IPS DF 4.7 (cell line): ENCODE measurements around the gene LRPPRC.
"Not testable (repeated sequence)": the region's sequence is repeated elsewhere in the genome, so short reads cannot be mapped to it uniquely, and the experiment has no call there.

Experiments
- DNase-seq: peaks from one replicate; pipeline ENCODE4 v3.0.0-alpha.2; 2013; ENCODE audit warnings: low spot score; ENCODE audit errors: extremely low read depth

The LRPPRC gene

GRCh38 chr2:43911136-43911790 lies 84.5 kb downstream of the LRPPRC start:
- not testable (repeated sequence) for DNase-seq

GRCh38 chr2:43906448-43907109 lies 89.2 kb downstream of the LRPPRC start:
- no peak for DNase-seq

GRCh38 chr2:43905871-43906270 lies 89.9 kb downstream of the LRPPRC start:
- no peak for DNase-seq

GRCh38 chr2:43905371-43905803 lies 90.4 kb downstream of the LRPPRC start:
- DNase-seq, result no peak

- no peak for DNase-seq
Measured at GRCh38 chr2:43899589-43899988, 96.2 kb downstream of the LRPPRC start.

- DNase-seq, result no peak
Measured at GRCh38 chr2:43898838-43899346, 96.9 kb downstream of the LRPPRC start.

GRCh38 chr2:43898134-43898837 lies 97.5 kb downstream of the LRPPRC start:
- DNase-seq, result no peak

GRCh38 chr2:43897492-43897891 lies 98.3 kb downstream of the LRPPRC start:
- no peak for DNase-seq

GRCh38 chr2:43896906-43897305 lies 98.9 kb downstream of the LRPPRC start:
- no peak for DNase-seq

GRCh38 chr2:43894743-43895142 lies 101.0 kb downstream of the LRPPRC start:
- DNase-seq, result no peak

GRCh38 chr2:43890855-43891254 lies 104.9 kb downstream of the LRPPRC start:
- no peak for DNase-seq

- no peak for DNase-seq
Measured at GRCh38 chr2:43889416-43889815, 106.4 kb downstream of the LRPPRC start.

- DNase-seq, result no peak
Measured at GRCh38 chr2:43887176-43887575, 108.6 kb downstream of the LRPPRC start.

GRCh38 chr2:43885132-43885632 lies 110.6 kb downstream of the LRPPRC start:
- DNase-seq, result no peak

GRCh38 chr2:43884689-43885088 lies 111.1 kb downstream of the LRPPRC start:
- no peak for DNase-seq

GRCh38 chr2:43882312-43882711 lies 113.5 kb downstream of the LRPPRC start:
- DNase-seq, result no peak

GRCh38 chr2:43880952-43881351 lies 114.8 kb downstream of the LRPPRC start:
- DNase-seq, result no peak

- no peak for DNase-seq
Measured at GRCh38 chr2:43880471-43880870, 115.3 kb downstream of the LRPPRC start.

- DNase-seq, result no peak
Measured at GRCh38 chr2:43879261-43879660, 116.5 kb downstream of the LRPPRC start.

GRCh38 chr2:43877782-43878464 lies 117.9 kb downstream of the LRPPRC start:
- peak; percentile 69 for DNase-seq

GRCh38 chr2:43874776-43875451 lies 120.9 kb downstream of the LRPPRC start:
- no peak for DNase-seq
